H1 (cell line): ENCODE results near the gene GPR87. TPM values are rescaled to one million over a fixed set of nuclear protein-coding genes. Genes with fewer than 3 reads are reported as not detected.

Experiments used
- CTCF ChIA-PET: fragments of 300-600 bp; sonication (Branson Sonifier 250); formaldehyde crosslinking; loops from one replicate; lab custom pipeline; 2021; ENCODE audit not compliant: partially characterized antibody; lab: Charles Lee
- POLR2A ChIA-PET: fragments of 300-600 bp; sonication (Branson Sonifier 250); formaldehyde crosslinking; loops from one replicate; lab custom pipeline; 2021; ENCODE audit warnings: inconsistent platforms; ENCODE audit not compliant: partially characterized antibody; lab: Charles Lee
- DNase-seq, 2 experiments: peaks; one replicate each; pipeline versions ENCODE4 v3.0.0 to v3.0.0-alpha.2; 2010 to 2022; ENCODE audit warnings: low spot score in 2 of 2, low read depth in 1 of 2, mixed read lengths in 1 of 2
- FAIRE-seq: peaks from 2 replicates; lab custom pipeline; 2011; peaks lifted over from hg19 to GRCh38; lab: Jason Lieb, UNC
- H2AFZ ChIP-seq: 2 replicates; pipeline ENCODE4 v1.8.1; 2012; ENCODE audit warnings: low read length, inconsistent platforms
- H2AK5ac ChIP-seq: 2 replicates; pipeline ENCODE4 v1.6.1; 2013; ENCODE audit warnings: low read depth, low read length
- H2BK120ac ChIP-seq: replicated peaks from 2 replicates; pipeline ENCODE3; 2013; ENCODE audit warnings: low read depth, low read length, inconsistent platforms
- H2BK12ac ChIP-seq: 2 replicates; pipeline ENCODE4 v1.6.1; 2013; ENCODE audit warnings: low read depth, low read length
- H2BK15ac ChIP-seq: 2 replicates; pipeline ENCODE4 v1.6.1; 2013; ENCODE audit warnings: low read length
- H2BK20ac ChIP-seq: 2 replicates; pipeline ENCODE4 v1.6.1; 2013; ENCODE audit warnings: low read length
- H2BK5ac ChIP-seq: 2 replicates; pipeline ENCODE4 v1.6.1; 2013; ENCODE audit warnings: low read depth, low read length
- H3K14ac ChIP-seq: 2 replicates; pipeline ENCODE4 v1.6.1; 2013; ENCODE audit warnings: inconsistent platforms; ENCODE audit not compliant: insufficient read length
- H3K18ac ChIP-seq: 2 replicates; pipeline ENCODE4 v1.6.1; 2013; ENCODE audit warnings: low read length; ENCODE audit errors: extremely low read depth
- H3K23ac ChIP-seq: 2 replicates; pipeline ENCODE4 v1.6.1; 2013; ENCODE audit warnings: inconsistent platforms; ENCODE audit not compliant: insufficient read length
- H3K23me2 ChIP-seq: 2 replicates; pipeline ENCODE4 v1.6.1; 2013; ENCODE audit warnings: low read depth, low read length
- H3K27ac ChIP-seq: 2 replicates; pipeline ENCODE4 v1.6.1; 2011; ENCODE audit warnings: low read depth, low read length, inconsistent platforms
- H3K27me3 ChIP-seq, 4 experiments: replicated peaks in 1 of 4; 1 replicate in 1 of 4; 2 replicates in 3 of 4; pipeline versions ENCODE4 v1.6.1 to v1.8.1; 2011 to 2013; ENCODE audit warnings: low read length in 3 of 4, mild to moderate bottlenecking in 3 of 4, inconsistent platforms in 2 of 4, mixed read lengths in 2 of 4, moderate library complexity in 1 of 4; ENCODE audit not compliant: control insufficient read depth in 3 of 4, insufficient read depth in 3 of 4; ENCODE audit errors: extremely low read depth in 1 of 4
- H3K36me3 ChIP-seq, 4 experiments: 2 replicates each; pipeline versions ENCODE4 v1.6.1 to v1.8.1; 2011 to 2013; ENCODE audit warnings: mild to moderate bottlenecking in 4 of 4, low read length in 3 of 4, moderate library complexity in 2 of 4, control low read depth in 1 of 4, inconsistent platforms in 1 of 4; ENCODE audit not compliant: insufficient read depth in 4 of 4, control insufficient read depth in 2 of 4
- H3K4ac ChIP-seq: replicated peaks from 2 replicates; pipeline ENCODE3; 2013; ENCODE audit warnings: low read length, low read depth, mixed read lengths, inconsistent platforms; ENCODE audit not compliant: insufficient read length
- H3K4me1 ChIP-seq, 4 experiments: replicated peaks in 1 of 4; 1 replicate in 1 of 4; 2 replicates in 3 of 4; pipeline versions ENCODE4 v1.6.1 to v1.8.1; 2011 to 2013; ENCODE audit warnings: low read length in 3 of 4, inconsistent platforms in 2 of 4, mixed read lengths in 1 of 4; ENCODE audit not compliant: insufficient read depth in 4 of 4, control insufficient read depth in 3 of 4
- H3K4me2 ChIP-seq, 2 experiments: 2 replicates each; pipeline versions ENCODE4 v1.6.1 to v1.8.1; 2011 to 2013; ENCODE audit warnings: low read depth in 2 of 2, low read length in 2 of 2, control low read depth in 1 of 2, inconsistent platforms in 1 of 2, mild to moderate bottlenecking in 1 of 2; ENCODE audit not compliant: insufficient read depth in 1 of 2
- H3K4me3 ChIP-seq, 4 experiments: fragments of 200-600, 300-600 bp in 1 of 4; sonication (generic), shearing (Covaris generic), sonication (Bioruptor Twin) in 1 of 4; 2 replicates each; pipeline versions ENCODE4 v1.5.1 to v1.8.1; 2011 to 2016; ENCODE audit warnings: low read length in 4 of 4, low read depth in 3 of 4, control low read depth in 2 of 4, inconsistent platforms in 2 of 4, mild to moderate bottlenecking in 2 of 4, mixed read lengths in 1 of 4, moderate library complexity in 1 of 4; ENCODE audit not compliant: insufficient read depth in 2 of 4; ENCODE audit errors: extremely low read depth in 1 of 4
- H3K56ac ChIP-seq: replicated peaks from 2 replicates; pipeline ENCODE3; 2013; ENCODE audit warnings: low read depth, mild to moderate bottlenecking, mixed read lengths, low read length, inconsistent platforms; ENCODE audit not compliant: insufficient read length
- H3K79me1 ChIP-seq: 2 replicates; pipeline ENCODE4 v1.6.1; 2013; ENCODE audit warnings: low read depth, low read length, control low read depth
- H3K79me2 ChIP-seq, 2 experiments: 2 replicates each; pipeline versions ENCODE4 v1.6.1 to v1.8.1; 2012 to 2013; ENCODE audit warnings: low read length in 2 of 2, mild to moderate bottlenecking in 2 of 2, inconsistent platforms in 1 of 2; ENCODE audit not compliant: insufficient read depth in 2 of 2, control insufficient read depth in 1 of 2
- H3K9ac ChIP-seq, 4 experiments: replicated peaks in 1 of 4; 1 replicate in 1 of 4; 2 replicates in 3 of 4; pipeline versions ENCODE4 v1.6.1 to v1.8.1; 2011 to 2013; ENCODE audit warnings: low read depth in 3 of 4, low read length in 3 of 4, control low read depth in 2 of 4, mild to moderate bottlenecking in 2 of 4, moderate library complexity in 2 of 4, inconsistent platforms in 1 of 4; ENCODE audit errors: extremely low read depth in 1 of 4
- H3K9me3 ChIP-seq, 2 experiments: 2 replicates each; pipeline versions ENCODE4 v1.6.1 to v1.8.1; 2012 to 2013; ENCODE audit warnings: mild to moderate bottlenecking in 2 of 2, moderate library complexity in 2 of 2, control low read depth in 1 of 2, inconsistent platforms in 1 of 2, low read depth in 1 of 2, low read length in 1 of 2, mixed read lengths in 1 of 2; ENCODE audit not compliant: insufficient read depth in 2 of 2
- H4K20me1 ChIP-seq, 2 experiments: replicated peaks in 1 of 2; 2 replicates each; pipeline versions ENCODE3 to v1.8.1; 2011 to 2013; ENCODE audit warnings: inconsistent platforms in 2 of 2, low read length in 2 of 2, mild to moderate bottlenecking in 1 of 2; ENCODE audit not compliant: insufficient read depth in 2 of 2, control insufficient read depth in 1 of 2
- H4K5ac ChIP-seq: 2 replicates; pipeline ENCODE4 v1.6.1; 2013; ENCODE audit warnings: low read length, low read depth, mixed read lengths, inconsistent platforms; ENCODE audit not compliant: insufficient read length
- H4K8ac ChIP-seq: 2 replicates; pipeline ENCODE4 v1.8.0; 2013; ENCODE audit warnings: mild to moderate bottlenecking, moderate library complexity, low read length, inconsistent platforms; ENCODE audit not compliant: insufficient read depth; ENCODE audit errors: extremely low read depth
- H4K91ac ChIP-seq: replicated peaks from 2 replicates; pipeline ENCODE3; 2013; ENCODE audit warnings: low read length, mixed read lengths, inconsistent platforms; ENCODE audit not compliant: insufficient read length
- CTCF ChIP-seq, 3 experiments: IDR thresholded peaks; 1 replicate in 2 of 3; 2 replicates in 1 of 3; pipeline versions ENCODE4 v1.5.1 to v1.6.1; 2011; ENCODE audit warnings: low read length in 3 of 3, mild to moderate bottlenecking in 3 of 3, inconsistent platforms in 2 of 3, low read depth in 1 of 3, moderate library complexity in 1 of 3; ENCODE audit not compliant: insufficient read depth in 1 of 3; ENCODE audit errors: control extremely low read depth in 1 of 3
- E2F6 ChIP-seq: IDR thresholded peaks from 2 replicates; pipeline ENCODE4 v1.6.1; 2012; ENCODE audit warnings: inconsistent platforms
- FOSL1 ChIP-seq: IDR thresholded peaks from 2 replicates; pipeline ENCODE4 v1.6.1; 2011; ENCODE audit warnings: mild to moderate bottlenecking, low read depth, low read length, moderate library complexity; ENCODE audit not compliant: insufficient read depth
- RAD21 ChIP-seq, 2 experiments: IDR thresholded peaks in 1 of 2; conservative IDR thresholded peaks in 1 of 2; 2 replicates each; pipeline ENCODE4 v1.6.1; 2011; ENCODE audit warnings: low read depth in 2 of 2, low read length in 2 of 2, improper control_type of control experiment in 1 of 2, inconsistent platforms in 1 of 2, mild to moderate bottlenecking in 1 of 2, moderate library complexity in 1 of 2
- RXRA ChIP-seq: IDR thresholded peaks from 2 replicates; pipeline ENCODE4 v1.6.1; 2011; ENCODE audit warnings: low read depth, mild to moderate bottlenecking, low read length, moderate library complexity; ENCODE audit not compliant: insufficient read depth
- SIX5 ChIP-seq: IDR thresholded peaks from 2 replicates; pipeline ENCODE4 v1.6.1; 2011; ENCODE audit warnings: mild to moderate bottlenecking, low read depth, low read length
- WGBS, 2 experiments: shearing (Covaris generic) in 1 of 2; methylation state at CpG; one replicate each; pipeline versions ENCODE4 v1.1.6 to v1.1.7; 2013 to 2015; ENCODE audit warnings: low lambda C conversion rate in 2 of 2, mixed read lengths in 2 of 2, inconsistent platforms in 1 of 2, low coverage in 1 of 2, missing lambda C conversion rate in 1 of 2; ENCODE audit not compliant: insufficient replicate concordance in 2 of 2, insufficient coverage in 1 of 2, insufficient read length in 1 of 2; ENCODE audit errors: extremely low coverage in 1 of 2, missing lambda C conversion rate in 1 of 2; 5-methylcytosine and 5-hydroxymethylcytosine counted together
- polyA plus RNA-seq, 7 experiments: library from polyadenylated mRNA; depleted of rRNA in 3 of 7; stranded (reverse) in 5 of 7; unstranded in 2 of 7; fragments of >200 nt in 5 of 7; fragments of 200-250 nt in 2 of 7; gene quantifications; 1 replicate in 5 of 7; 2 replicates in 1 of 7; 4 replicates in 1 of 7; pipeline versions ENCODE4 v1.2.1 to v1.2.3, GENCODE V29; 2011 to 2013; ENCODE audit warnings: missing spikeins in 2 of 7, mixed read lengths in 2 of 7
- total RNA-seq: library from RNA; stranded (reverse); fragmentation: NEBNext Ultra II Directional; extraction: Animal tissue kit (Norgen Biotek cat#: 25700); gene quantifications from 2 replicates; pipeline ENCODE4 v1.2.1, GENCODE V29; 2021

The GPR87 gene
- total and polyA plus RNA-seq, 2 of the 8 experiments (the other 6 are each of a cell fraction or from before 2014, with no cell fraction given): 0.05 TPM; not detected in 1

GRCh38 chr3:151290673-151291072 is 25.9 kb downstream of the GPR87 start:
- WGBS, 2 experiments: 93% methylated on average over 3 of the region's 3 CpGs; no CpG with 5 or more reads in 1 of the 2 experiments
- no peak overlapping the region for H4K5ac ChIP-seq
- H2BK20ac ChIP-seq: no peak overlapping the region
- no peak overlapping the region for H2BK5ac ChIP-seq
- H3K9ac ChIP-seq: no peak overlapping the region
- no peaks in the 10 kb centered on the region for H3K27me3 ChIP-seq
- peak; percentile 62 to 70 for TF ChIP-seq RAD21 (IDR thresholded peaks at IDR 0.05 in 1 of 2, conservative IDR thresholded peaks at IDR 0.05 in 1 of 2; ENCODE audit: low read depth in 2 of 2, low read length in 2 of 2)
- TF ChIP-seq RXRA: no peak
- TF ChIP-seq FOSL1: no peak
- TF ChIP-seq CTCF (IDR thresholded peaks at IDR 0.05; ENCODE audit: control extremely low read depth in 1 of 3, insufficient read depth in 1 of 3, low read depth in 1 of 3, low read length in 3 of 3): peak in 2 of 3 experiments; percentile 12 to 17; a peak in 2 of 4 replicates
- TF ChIP-seq SIX5: no peak
- TF ChIP-seq E2F6: no peak
- ChIA-PET CTCF (interaction anchor here (1.4 to 1.9 kb wide), 3 partner anchors 8 to 146 kb away, joined by 3 to 12 read pairs (median 5); no protein-coding TSS in a partner anchor), POLR2A (no interaction called here)
- no peak overlapping the region for H3K23ac ChIP-seq
- H3K4ac ChIP-seq: no peak overlapping the region
- no peak overlapping the region for H2BK120ac ChIP-seq
- no peaks in the 10 kb centered on the region for H3K23me2 ChIP-seq
- H2BK12ac ChIP-seq: no peak overlapping the region
- FAIRE-seq (no peak), DNase-seq (no peak)
- no peaks in the 10 kb centered on the region for H3K79me2 ChIP-seq
- no peak overlapping the region for H3K56ac ChIP-seq
- H2BK15ac ChIP-seq: no peak overlapping the region
- H4K20me1 ChIP-seq: no peaks in the 10 kb centered on the region
- no peak overlapping the region for H4K8ac ChIP-seq
- no peak overlapping the region for H4K91ac ChIP-seq
- H3K36me3 ChIP-seq: no peaks in the 10 kb centered on the region
- no peaks in the 10 kb centered on the region for H3K9me3 ChIP-seq
- no peak overlapping the region for H3K4me3 ChIP-seq
- H3K4me1 ChIP-seq: no peaks in the 10 kb centered on the region; a peak in 1 of 7 replicates
- H3K27ac ChIP-seq: no peak overlapping the region
- no peak overlapping the region for H2AK5ac ChIP-seq
- H3K79me1 ChIP-seq: no peaks in the 10 kb centered on the region
- no peak overlapping the region for H3K4me2 ChIP-seq
- H3K18ac ChIP-seq: no peak overlapping the region
- no peak overlapping the region for H2AFZ ChIP-seq
- H3K14ac ChIP-seq: no peak overlapping the region
